Heart left ventricle (tissue), 16 donors: ENCODE results near the gene NRGN. TPM values are rescaled to one million over a fixed set of nuclear protein-coding genes. Genes with fewer than 3 reads are reported as not detected.

Experiments used
- ATAC-seq, 4 donors: fragments of 200-7000 bp; cut with Tn5 transposase; one replicate each; pipeline ENCODE4 v1.9.1; 2020 to 2022; ENCODE audit warnings: moderate library complexity in 4 of 4, mild to moderate bottlenecking in 3 of 4, moderate number of reproducible peaks in 1 of 4
- DNase-seq, 5 donors: peaks; one replicate each; pipeline ENCODE4 v3.0.0-alpha.2; 2020
- H3K27ac ChIP-seq, 12 donors: fragments of 200-600 bp; sonication (generic) in 4 of 12; one replicate each; pipeline versions ENCODE4 v1.5.0 to v1.8.0; 2016 to 2022; ENCODE audit warnings: mild to moderate bottlenecking in 2 of 12
- H3K27me3 ChIP-seq, 9 donors: fragments of 200-600 bp; sonication (generic) in 2 of 9; one replicate each; pipeline versions ENCODE4 v1.5.1 to v1.8.0; 2016 to 2022; ENCODE audit warnings: mild to moderate bottlenecking in 3 of 9
- H3K36me3 ChIP-seq, 9 donors: fragments of 200-600 bp; sonication (generic) in 2 of 9; one replicate each; pipeline versions ENCODE4 v1.5.0 to v1.8.0; 2018 to 2022; ENCODE audit warnings: mild to moderate bottlenecking in 2 of 9
- H3K4me1 ChIP-seq, 12 donors: fragments of 200-600 bp; sonication (generic) in 4 of 12; one replicate each; pipeline versions ENCODE4 v1.5.0 to v1.8.0; 2016 to 2022; ENCODE audit warnings: mild to moderate bottlenecking in 3 of 12
- H3K4me3 ChIP-seq, 12 donors: fragments of 200-600 bp; sonication (generic) in 4 of 12; one replicate each; pipeline versions ENCODE4 v1.5.0 to v1.8.0; 2017 to 2022; ENCODE audit warnings: mild to moderate bottlenecking in 9 of 12, moderate library complexity in 4 of 12
- H3K9me3 ChIP-seq, 12 donors: fragments of 200-600 bp; sonication (generic) in 4 of 12; one replicate each; pipeline versions ENCODE4 v1.5.0 to v1.8.0; 2016 to 2022; ENCODE audit warnings: mild to moderate bottlenecking in 1 of 12
- CTCF ChIP-seq, 12 donors: fragments of 200-600 bp; sonication (generic) in 4 of 12; IDR thresholded peaks; one replicate each; pipeline versions ENCODE4 v1.5.0 to v1.8.0; 2018 to 2022; ENCODE audit warnings: antibody characterized with exemption in 12 of 12, mild to moderate bottlenecking in 5 of 12
- POLR2A ChIP-seq, 2 donors: fragments of 450-650 bp; IDR thresholded peaks; one replicate each; pipeline ENCODE4 v1.6.1; 2017; ENCODE audit warnings: antibody characterized with exemption in 2 of 2, mild to moderate bottlenecking in 2 of 2, moderate library complexity in 2 of 2
- WGBS, 4 donors: extraction: QIAGEN DNeasy Blood & Tissue Kit in 2 of 4; methylation state at CpG; one replicate each; pipeline versions ENCODE4 v1.1.5 to v1.1.7; 2013 to 2018; 5-methylcytosine and 5-hydroxymethylcytosine counted together
- intact Hi-C, 10 donors: fragments of 100-400 bp; cut with DNase I; formaldehyde crosslinking; loops; one replicate each; pipeline versions ENCODE4 v1.11.1 to v1.14.2; 2022
- polyA plus RNA-seq, 2 donors: library from polyadenylated mRNA; stranded (reverse); fragments of 200-250 nt; gene quantifications; one replicate each; pipeline ENCODE4 v1.2.3, GENCODE V29; 2013
- total RNA-seq, 9 donors: library from RNA; depleted of rRNA in 2 of 9; stranded (reverse); fragments of >200 nt in 2 of 9; fragmentation: NEBNext Ultra II Directional in 3 of 9; extraction: Animal tissue kit (Norgen Biotek cat#: 25700) in 3 of 9; gene quantifications; one replicate each; pipeline versions ENCODE4 v1.1.0 to v1.2.4, GENCODE V29; 2016 to 2023
- donor health status: ischemic (EF 13 %, LVEDD 7.1; RV severe dilation, severe dysfunction).
- donor health status: healthy with polysubstance abuse.
- donor health status: DM: no; HTN: yes; CAD: no.
- donor health status: DM: no; HTN: no; CAD: no.
- donor health status: ischemic (EF 25% LVEDD 6.9; RV normal size, moderate dysfunction).
- donor health status: ischemic (EF 25% LVEDD 5.7; RV mildly dilated, moderate dysfunction).
- donor health status: healthy.
- donor health status: DM: yes; HTN: yes; CAD: no.
- donor health status: ischemic (EF 35%, LVEDD 5.7; RV mildly dilated, moderate dysfunction).
- donor health status: nonischemic (EF 11% LVEDD 7.7; RV severe dilation, severe dysfunction).
- donor health status: DM: yes; HTN: yes; CAD: no.
- donor health status: PGD.
- donor health status: ischemic (EF 29% LVEDD 5.4; RV normal size, mild dysfunction).
- donor health status: nonischemic (EF 23%, LVEDD 6.1; RV moderate dilation, normal function).

The NRGN gene
- total and polyA plus RNA-seq, 11 donors, result 1.2 to 13.8 (median 4.0) TPM

DNA sequence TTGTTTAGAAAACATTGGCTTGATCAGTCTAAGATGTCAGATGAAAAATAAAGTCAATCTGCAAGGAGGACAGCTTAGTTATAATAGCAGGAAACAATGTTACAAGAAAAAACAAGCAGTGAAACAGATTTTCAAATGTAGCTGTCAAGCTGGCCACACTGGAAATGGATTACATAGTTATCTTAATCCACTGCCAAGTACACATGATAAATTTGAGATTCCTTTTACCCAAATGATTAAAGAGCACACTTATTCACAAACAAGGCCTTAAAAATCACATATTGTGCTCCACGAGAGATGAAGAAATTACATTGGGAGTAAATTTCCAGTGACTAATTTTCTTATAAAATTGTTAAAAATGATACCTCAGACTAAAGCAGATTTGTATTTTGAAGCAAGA, 39.8 kb downstream of the NRGN start:
- intact Hi-C loops, result loop anchor here in 1 of 10 donors (5.0 kb wide), 1 partner anchor 122 kb away; no protein-coding TSS in a partner anchor
- Histone ChIP-seq H3K4me3 (no peak overlapping the region), H3K27ac (no peak overlapping the region), H3K27me3 (no peaks in the 10 kb centered on the region), H3K4me1 (peaks cover 0 to 4% (median 0%) of the 10 kb centered on the region in 12 donors), H3K9me3 (no peaks in the 10 kb centered on the region), H3K36me3 (peaks cover 0 to 9% (median 0%) of the 10 kb centered on the region in 9 donors)
- 75 to 83% (median 79%) methylated on average over 1 of the region's 1 CpG for WGBS, 4 donors
- ATAC-seq (no peak), DNase-seq (no peak)
- TF ChIP-seq CTCF (IDR thresholded peaks at IDR 0.05) (no peak), POLR2A (IDR thresholded peaks at IDR 0.05) (no peak)

DNA sequence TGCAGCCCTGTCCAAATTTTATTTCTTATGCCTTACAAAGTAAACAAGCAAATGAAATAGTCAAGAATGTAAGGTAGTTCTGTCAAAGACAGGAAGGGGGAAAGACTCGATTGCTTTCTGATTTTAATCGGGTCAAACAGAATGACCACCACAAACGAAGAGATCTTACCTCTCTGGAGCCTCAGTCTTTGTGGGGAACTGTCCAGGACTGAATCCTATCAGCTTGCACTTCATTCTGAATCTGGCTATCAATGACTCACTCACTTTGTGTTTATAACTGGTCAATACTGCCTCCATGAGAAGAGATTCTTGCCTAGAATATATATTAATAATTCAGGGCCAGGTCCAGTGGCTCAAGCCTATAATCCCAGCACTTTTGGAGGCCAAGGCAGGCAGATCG, 43.3 kb downstream of the NRGN start:
- DNase-seq (no peak), ATAC-seq (no peak)
- H3K27me3 ChIP-seq, result no peaks in the 10 kb centered on the region
- no peaks in the 10 kb centered on the region for H3K9me3 ChIP-seq
- TF ChIP-seq CTCF (IDR thresholded peaks at IDR 0.05), result no peak
- no peak for TF ChIP-seq POLR2A (IDR thresholded peaks at IDR 0.05)
- H3K27ac ChIP-seq, result no peak overlapping the region
- H3K4me1 ChIP-seq, result peaks cover 0 to 4% (median 0%) of the 10 kb centered on the region in 12 donors
- intact Hi-C loops, result no loop called here
- WGBS, 4 donors, result 89 to 96% (median 93%) methylated on average over 4 of the region's 4 CpGs
- no peak overlapping the region for H3K4me3 ChIP-seq
- peaks cover 0 to 9% (median 0%) of the 10 kb centered on the region in 9 donors for H3K36me3 ChIP-seq

- Histone ChIP-seq H3K27ac (no peak overlapping the region), H3K4me3 (no peak overlapping the region), H3K9me3 (no peaks in the 10 kb centered on the region), H3K36me3 (no peaks in the 10 kb centered on the region), H3K4me1 (peaks cover 0 to 4% (median 0%) of the 10 kb centered on the region in 12 donors), H3K27me3 (no peaks in the 10 kb centered on the region)
- ATAC-seq, result no peak
- DNase-seq, result no peak
- TF ChIP-seq CTCF (IDR thresholded peaks at IDR 0.05) (no peak), POLR2A (IDR thresholded peaks at IDR 0.05) (no peak)
- WGBS, 4 donors, result 94 to 99% (median 96%) methylated on average over 2 of the region's 2 CpGs
- intact Hi-C loops, result no loop called here
These were observed 44.3 kb downstream of the NRGN start for GRCh38 chr11:124784051-124784450.

- Histone ChIP-seq H3K27me3 (no peaks in the 10 kb centered on the region), H3K4me3 (no peak overlapping the region), H3K36me3 (no peaks in the 10 kb centered on the region), H3K27ac (no peak overlapping the region), H3K4me1 (peaks cover 0 to 15% (median 3%) of the 10 kb centered on the region in 12 donors), H3K9me3 (no peaks in the 10 kb centered on the region)
- TF ChIP-seq POLR2A (IDR thresholded peaks at IDR 0.05), result no peak
- intact Hi-C loops, result no loop called here
- DNase-seq (no peak), ATAC-seq (no peak)
These were observed 48.8 kb downstream of the NRGN start for GRCh38 chr11:124788521-124788920.
